GM18498 (cell line): Measurements from ENCODE around the gene AP3M1.
"Not testable (repeated sequence)": the region's sequence is repeated elsewhere in the genome, so short reads cannot be mapped to it uniquely, and the experiment has no call there.

Source experiments
- ATAC-seq: cut with Tn5 transposase; IDR thresholded peaks from one replicate; pipeline ENCODE4 v1.9.1; 2021; ENCODE audit warnings: mild to moderate bottlenecking, moderate library complexity; ENCODE audit not compliant: unreplicated experiment

AP3M1 gene

DNA sequence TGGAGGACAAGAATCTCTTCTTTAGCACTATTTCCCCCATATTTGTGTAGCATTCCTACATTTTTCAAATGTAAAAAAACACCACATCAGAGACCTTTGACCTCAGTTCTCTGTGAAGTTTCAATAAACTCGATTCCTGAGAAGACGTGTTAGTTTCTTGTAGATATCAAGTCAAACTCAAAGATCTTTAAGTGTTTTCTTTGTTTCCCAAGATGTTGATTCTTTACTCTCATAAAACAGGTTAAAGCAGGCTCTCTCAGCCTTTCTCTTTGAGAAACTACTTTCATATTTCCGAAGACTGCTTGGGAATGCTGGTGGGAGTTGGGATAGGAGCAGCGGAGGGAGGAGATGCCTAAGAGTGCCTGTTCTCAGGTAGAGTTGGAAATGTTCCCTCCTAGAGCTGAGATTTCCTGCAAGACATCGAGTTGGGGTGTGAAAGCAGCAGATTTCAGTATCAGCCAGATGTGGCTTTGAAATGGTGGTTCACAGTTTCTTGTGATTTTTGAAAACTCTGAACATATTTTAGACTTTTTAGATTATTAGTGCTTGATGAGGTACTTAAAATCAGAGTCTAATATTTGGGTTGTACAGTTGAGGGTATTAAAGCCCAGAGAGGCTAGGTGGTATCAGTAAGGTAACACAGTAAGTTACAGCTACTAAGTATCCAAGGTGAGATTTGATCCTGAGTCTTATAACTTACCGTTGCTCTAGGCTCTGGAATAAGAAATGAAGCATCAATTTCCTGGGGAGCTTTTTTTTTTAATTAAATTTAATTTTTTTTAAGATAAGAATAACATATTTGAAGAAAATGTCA is 14.3 kb upstream of the AP3M1 start:
- ATAC-seq, result no peak

DNA sequence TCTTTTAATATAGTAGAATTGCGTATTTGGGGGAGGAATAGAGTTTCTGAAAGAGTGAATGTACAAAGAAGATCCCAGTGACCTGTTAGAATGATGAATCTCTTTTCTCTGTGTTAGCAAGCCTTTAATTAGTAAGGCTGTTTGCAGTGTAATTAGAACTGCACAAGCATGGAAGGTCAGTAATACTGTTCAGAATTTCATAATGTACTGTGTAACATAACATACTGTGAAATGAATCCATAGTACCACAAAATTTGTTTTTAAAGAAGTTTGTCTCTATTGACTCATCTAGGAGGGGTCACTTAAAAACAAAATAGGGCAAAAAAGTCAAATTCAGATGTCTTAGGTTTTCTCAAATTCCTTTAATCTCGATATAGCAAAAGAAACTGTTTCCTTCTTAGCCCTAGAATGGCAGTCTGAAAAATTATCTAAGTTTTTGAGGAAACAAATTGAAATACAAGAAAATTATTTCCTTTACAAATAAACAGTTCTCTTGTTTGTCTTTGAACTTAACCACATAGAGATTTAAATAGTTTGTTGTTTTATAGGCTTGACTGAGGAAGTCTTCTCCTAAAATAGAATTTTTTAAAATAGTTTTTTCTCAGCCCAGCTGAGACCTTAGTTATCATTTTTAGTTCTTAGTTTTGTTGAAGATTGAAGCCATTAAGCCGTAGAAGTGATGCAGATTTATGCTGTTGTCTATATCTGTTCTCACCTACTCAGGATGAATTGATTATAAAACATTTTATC is 12.9 kb upstream of the AP3M1 start:
- no peak for ATAC-seq

DNA sequence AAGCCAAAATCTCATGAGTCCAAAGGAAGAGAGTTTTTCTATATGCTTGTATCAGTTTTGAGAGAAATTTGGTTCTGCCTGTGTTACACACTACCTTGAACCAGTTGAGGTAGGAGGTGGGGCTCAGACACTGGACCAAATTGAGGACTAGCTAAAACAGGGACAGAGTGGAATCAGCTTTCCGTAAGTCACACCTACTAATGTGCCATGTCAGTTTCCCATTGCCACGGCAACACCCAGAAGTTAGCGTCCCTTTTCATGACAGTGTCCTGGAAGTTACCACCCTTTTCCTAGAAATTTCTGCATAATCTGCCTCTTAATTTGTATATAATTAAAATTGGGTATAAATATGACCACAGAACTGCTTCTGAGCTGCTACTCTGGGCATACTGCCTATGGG is 9.4 kb upstream of the AP3M1 start:
- ATAC-seq, result no peak

DNA sequence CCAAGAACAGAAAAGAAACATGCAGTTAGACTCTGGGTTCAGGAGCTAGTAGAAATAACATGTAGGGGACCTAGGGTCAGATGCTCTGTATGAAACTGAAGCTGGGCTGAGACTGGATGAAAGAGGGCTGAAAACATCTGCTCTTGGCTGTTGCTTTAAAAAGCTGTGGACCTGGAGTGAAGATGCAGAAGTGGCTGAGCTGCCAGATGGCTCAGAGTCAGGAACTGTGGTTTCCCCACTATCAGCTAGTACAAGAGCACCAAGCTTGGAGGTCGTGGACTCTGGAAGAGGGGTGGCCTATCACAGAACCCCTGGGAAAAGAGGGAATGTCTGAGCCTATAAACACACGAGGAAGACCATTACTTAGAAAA is 6.3 kb upstream of the AP3M1 start:
- ATAC-seq, result peak; percentile 75

DNA sequence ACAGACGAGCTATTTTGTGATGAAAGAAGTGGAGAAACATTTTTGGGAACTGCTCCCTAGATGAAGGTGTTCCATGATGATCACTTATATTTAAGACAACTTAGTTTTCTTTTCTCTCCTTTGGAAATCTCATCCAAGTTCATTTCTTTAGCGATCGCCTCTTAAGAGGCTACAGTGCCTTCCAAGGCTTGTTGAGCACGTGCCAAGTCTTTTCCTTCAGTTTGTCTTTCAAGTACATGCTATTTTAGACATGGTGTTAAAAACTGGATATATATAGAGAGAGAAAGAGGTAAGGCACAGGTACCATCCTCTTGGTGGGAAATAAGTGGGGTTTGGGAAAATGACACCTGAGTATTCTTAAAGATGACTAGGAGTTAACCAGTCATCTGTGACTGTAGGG is 3.0 kb upstream of the AP3M1 start:
- ATAC-seq, result no peak

DNA sequence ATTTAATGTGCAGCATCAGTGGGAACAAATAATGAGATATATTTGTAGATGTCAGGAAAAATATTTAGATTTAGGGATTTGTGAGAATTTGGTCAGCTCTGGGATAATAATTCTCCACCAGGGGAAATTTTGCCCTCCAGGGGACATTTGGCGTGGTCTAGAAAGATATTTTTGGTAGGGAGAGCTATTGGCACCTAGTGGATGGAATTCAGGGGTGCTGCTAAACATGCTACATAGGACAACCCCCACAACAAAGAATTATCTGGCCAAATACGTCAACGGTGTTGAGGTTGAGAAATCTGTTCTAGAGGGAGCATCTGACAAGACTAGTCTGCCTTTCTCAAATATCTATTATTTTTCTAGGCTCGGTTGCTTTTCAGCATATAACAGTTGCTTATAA is 2.5 kb upstream of the AP3M1 start:
- ATAC-seq, result no peak

DNA sequence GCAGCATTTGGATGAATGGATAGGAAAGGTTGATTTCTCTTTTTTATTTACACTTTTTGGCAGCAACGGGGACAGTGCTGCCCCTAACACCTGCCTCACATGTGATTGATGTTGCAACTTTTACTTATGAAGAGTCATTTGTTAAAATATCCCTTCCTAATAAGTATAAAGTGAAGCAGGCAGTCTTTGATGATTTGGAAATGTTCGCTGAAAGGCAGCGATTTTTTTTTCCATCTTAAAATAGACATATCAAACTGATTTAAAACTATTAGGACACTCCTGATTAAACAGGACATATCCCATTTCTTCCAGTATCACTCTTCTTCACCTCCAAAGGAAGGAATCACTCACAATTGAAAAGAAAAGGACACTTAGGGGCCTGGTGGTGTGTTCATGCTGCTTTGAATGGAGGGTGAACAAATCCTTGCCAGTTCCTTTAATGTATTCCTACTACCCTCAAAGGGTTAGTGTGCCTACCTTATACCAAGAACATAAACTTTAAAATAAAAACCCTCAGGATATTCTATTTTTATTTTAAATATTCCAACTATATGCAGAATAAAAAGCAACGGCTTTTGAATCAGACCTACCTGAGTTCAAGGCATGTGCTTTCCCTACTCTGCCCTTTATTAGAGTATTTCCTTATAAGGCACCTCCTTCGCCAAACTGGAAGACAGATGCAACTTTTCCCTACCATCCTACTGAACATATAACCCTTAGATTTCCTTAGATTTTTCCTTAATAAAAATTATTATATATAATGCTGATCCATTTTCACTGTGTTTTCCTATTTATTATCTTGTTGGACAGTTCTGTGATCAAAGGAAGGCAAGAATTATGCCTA is 1.5 kb upstream of the AP3M1 start:
- no peak for ATAC-seq

DNA sequence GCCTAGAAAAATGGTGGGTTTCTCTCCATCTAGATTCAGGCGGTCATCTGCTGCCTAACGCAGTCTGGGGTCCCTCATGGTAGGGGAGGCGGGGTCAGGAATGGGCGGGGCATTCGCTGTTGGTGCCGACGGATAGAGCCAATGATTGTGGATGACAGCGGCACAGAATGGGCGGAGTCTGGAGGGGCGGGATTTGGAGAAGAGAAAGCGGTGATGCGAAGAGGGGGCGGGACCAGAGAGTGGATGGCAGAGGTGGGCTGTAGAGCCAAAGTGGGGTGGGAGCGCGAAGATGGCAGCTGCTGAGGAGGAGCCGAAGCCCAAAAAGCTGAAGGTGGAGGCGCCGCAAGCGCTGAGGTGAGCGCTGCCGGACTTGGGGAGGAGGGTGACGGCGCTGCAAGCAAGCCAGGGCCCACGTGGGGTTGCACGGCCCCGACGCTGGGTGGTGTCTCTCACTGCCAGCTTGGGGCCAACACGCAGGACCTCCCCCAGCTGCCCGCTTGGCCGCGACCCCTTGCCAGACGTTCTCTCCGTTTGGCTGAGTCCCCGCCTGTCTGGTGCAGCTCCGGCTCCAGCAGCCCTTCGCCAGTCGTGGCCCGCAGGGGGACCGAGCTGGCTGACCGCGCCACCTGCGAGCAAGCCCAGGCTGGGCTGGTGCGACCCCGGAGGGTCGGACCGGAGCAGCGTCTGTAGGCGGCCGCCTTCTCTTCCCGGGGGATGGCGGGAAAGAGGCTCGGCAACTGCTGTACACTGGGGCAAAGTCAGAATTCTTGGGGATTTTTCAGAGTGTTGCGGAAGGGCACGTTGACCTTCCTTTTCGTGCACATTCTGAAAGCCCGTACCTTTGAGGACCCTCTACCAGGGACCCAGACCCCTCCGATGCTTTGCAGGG is 606 bp upstream of the AP3M1 start, which contains the start of gene ADK:
Gene ADK (plus strand): TSS at position 232 of the 889 bp plus-strand sequence. CDS start 58 bp downstream, at position 290.
- peak; percentile 85 for ATAC-seq

DNA sequence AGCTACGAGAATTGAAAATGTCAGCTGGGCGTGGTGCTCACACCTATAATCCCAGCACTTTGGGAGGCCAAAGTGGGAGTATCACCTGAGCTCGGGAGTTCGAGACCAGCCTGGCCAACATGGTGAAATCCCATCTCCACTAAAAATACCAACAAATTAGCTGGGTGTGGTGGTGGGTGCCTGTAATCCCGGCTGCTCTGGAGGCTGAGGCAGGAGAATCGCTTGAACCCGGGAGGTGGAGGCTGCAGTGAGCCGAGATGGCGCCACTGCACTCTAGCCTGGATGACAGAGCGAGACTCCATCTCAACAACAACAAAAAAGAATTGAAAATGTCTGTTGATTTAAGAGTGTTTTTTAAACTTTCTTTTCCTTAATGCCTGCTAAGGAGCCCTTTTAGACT is 3.6 kb downstream of the AP3M1 start:
- ATAC-seq, result not testable (repeated sequence)

DNA sequence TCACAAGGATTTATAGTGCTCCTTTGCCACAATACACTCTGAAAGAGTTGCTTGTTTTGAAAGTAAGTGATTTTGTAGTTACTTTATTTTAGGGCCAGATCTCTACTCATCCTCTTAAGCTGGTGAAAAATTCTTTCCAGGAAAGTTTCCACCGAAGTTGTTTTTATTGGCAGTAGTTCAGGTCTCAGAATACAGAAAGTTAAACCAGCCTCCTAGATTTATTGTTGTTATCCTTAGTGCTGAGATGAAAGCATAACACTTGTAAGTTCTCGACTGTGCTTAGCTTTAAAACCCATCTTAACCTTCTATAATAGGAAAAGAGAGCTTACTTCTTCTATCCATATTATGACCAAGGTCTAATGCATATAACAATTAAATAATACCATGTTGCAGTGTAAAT is 5.5 kb downstream of the AP3M1 start:
- no peak for ATAC-seq

DNA sequence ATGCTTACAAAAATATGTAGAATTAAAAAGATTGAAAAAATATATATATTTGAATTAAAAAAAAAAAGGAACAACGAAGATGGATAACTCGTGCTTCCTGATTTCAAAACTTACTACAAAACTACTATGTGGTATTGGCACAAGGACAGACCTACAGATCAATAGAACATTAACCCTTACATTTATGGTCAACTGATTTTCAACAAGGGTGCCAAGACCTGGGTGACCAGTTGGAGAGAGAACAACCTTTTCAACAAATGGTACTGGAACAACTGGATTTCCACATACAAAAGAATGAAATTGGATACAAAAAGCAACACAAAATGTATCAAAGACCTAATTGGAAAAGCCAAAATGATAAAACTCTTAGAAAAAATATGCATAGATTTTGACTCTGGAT is 10.1 kb downstream of the AP3M1 start:
- ATAC-seq, result no peak

DNA sequence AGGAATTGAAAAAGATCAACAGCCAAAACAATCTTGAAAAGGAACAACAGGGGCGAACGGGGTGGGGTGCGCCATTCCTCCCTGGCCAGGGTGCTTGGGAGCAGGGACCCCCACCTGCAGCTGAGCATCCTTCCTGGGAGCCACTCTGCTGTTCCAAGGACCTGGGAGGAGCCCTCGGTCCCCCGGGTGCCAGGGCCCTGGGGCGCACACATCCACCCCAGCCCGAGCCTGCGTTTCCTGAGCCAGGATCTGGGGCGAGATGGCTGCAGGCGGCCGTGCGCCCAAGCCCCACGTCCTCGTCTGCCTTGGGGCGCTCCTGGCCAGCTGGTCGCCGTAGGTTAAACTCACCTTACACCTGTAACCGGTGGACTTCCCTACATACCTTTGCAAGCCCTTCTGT is 10.6 kb downstream of the AP3M1 start:
- ATAC-seq, result no peak

DNA sequence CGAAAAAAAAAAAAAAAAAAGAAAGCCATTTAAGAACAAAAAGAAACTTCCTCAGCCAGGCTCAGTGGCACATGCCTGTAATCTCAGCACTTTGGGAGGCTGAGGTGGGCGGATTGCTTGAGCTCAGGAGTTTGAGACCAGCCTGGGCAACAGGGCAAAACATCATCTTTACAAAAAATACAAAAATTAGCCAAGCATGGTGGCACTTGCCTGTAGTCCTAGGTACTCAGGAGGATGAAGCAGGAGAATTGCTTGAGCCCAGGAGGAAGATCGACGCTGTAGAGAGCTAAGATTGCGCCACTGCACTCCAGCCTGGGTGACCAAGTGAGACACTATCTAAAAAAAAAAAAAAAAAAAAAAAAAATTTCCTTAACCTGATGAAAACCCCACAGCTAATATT is 12.0 kb downstream of the AP3M1 start:
- ATAC-seq, result not testable (repeated sequence)

DNA sequence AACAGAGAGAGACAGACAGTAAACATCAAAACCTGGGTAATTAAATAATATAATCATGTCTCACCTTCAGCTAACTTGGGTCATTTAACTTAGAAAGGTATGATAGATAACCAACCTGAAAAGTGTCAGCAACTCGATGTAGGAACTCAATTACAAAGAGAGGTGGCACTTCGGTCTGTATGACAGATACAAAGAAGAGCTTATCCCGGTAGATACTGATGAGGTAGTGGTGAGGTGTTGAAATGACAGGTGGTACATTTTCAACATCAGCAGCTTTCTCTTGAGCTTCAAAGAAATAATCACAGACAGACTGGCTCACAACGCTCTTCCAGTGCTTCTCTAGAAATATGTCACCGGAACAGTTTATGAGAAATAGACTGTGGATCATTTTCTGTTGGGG is 12.6 kb downstream of the AP3M1 start:
- ATAC-seq, result no peak

DNA sequence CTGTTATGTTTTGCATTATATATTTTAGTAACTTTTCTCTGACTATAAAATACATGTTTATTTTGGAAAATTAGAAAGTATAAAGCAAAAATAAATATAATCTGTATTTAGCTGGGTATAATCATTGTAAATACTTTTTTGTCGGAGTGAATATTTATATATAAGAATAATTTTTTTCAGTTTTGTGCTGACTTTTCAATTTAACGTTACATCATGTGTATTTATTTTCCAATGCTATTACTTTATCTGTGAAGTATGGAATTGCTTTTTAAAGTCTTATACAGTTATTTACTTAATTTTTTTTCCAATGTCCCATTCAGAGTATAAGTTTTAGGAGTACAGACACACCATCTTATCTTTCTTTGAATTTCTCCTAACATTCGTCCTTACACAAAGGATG is 15.2 kb downstream of the AP3M1 start:
- no peak for ATAC-seq

DNA sequence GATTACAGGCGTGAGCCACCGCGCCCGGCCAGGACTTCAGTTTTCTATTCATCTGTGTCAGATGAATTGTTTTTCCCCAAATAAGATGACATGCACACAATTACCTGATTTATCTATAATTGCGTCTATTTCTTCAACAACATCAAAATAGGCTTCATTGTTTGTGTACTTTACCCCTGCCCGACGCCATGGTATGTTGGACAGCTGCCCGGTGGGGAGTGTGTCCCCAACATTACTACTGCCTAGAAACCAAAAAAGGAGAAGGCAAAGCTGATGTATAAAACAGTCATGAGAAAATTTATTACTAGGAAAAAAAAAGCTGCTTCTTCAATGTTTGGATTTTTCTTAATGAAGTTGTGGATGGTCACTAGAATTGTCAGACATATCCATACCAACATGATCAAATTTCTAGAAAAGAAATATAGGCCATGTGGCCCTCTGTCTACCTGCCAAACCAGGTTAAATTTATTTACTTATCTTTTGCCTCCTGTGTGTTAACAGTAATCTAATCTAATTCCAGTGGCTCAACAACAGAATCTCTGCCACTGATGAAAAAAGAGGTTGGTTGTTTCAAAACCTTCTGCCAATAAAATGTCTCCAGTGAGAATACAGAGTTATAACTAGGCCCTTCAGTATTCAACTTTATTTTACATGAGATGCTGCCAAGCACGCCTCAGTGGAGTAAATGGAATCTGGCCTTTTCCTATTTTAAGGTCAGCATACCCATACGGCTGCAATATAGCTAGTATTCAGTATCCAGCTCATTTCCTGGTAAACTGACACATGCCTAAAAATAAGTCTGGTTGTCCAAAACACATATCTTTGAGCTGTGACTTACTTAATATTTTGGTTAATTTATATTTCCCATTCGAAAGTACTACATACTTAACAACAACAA is 16.5 kb downstream of the AP3M1 start:
- no peak for ATAC-seq

DNA sequence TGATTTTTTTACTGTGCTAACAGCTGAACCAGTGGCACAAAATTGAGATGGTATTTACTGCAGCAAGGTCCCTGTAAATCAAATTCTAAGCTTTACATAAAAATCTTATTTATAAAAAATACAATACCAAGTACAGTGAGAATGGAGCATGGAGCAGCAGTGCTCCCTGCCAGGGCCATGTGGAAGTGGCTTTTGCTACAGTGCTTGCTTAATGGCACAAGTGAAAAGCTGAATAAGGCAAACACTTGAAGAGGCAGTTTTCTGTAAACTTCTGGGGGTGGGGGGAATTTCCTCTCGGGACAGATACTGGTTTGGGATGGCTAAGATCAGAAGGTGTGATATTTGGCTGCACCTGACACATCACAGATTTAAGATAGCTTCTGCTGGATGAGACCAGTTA is 27.5 kb downstream of the AP3M1 start:
- no peak for ATAC-seq

DNA sequence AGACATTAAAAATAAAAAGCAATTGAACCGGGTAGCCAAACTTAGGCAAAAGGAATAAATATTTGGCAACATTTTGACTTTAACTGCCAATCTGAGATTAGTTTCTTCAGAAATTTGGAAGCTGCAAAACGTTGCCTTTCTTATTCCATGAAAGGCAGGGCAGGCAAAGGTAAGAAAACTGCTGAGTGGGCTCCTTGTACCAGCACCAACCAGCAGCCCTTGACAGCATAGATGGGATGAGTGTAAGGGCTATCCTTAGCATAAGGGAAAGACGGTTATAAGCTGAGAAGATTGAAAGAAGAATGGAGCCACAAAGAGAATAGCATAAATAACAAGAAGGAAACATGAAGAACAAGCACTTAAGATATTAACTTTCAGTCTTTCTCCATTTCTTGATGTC is 28.6 kb downstream of the AP3M1 start:
- ATAC-seq, result no peak

DNA sequence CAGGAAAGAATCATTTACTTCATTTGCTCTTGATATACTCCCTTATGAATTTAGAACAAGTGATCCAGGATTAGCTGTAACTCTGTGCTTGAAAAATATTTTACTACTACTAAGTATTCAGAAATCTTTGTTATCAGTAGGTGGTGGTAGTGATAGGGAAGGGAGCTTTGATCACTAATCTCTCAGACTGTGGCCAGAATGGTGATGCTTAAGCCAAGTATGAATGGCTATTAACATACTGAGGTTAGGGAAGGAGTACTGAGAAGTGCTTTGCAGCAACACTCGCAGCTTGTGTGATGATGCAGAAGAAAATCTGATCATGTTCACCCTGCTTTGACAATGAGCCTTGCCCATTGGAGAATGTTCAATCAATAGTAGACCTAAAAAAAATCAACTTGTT is 29.3 kb downstream of the AP3M1 start:
- no peak for ATAC-seq
